HepG2 (cell line): Measurements from ENCODE around the gene DDX23. TPM values are rescaled to one million over a fixed set of nuclear protein-coding genes. Genes with fewer than 3 reads are reported as not detected.

ENCODE experiments used
- ATAC-seq: fragments of 200-7000 bp; cut with Tn5 transposase; 3 replicates; pipeline ENCODE4 v1.9.1; 2020; ENCODE audit warnings: mild to moderate bottlenecking, moderate library complexity
- BruUV-seq: library from RNA; stranded (reverse); fragments of 400-500 nt; replicated peaks from 2 replicates; lab custom pipeline; 2021; lab: Mats Ljungman, UMichigan
- CTCF ChIA-PET: fragments of 300-600 bp; formaldehyde crosslinking; extraction: SDS; loops from one replicate; lab custom pipeline; 2021; ENCODE audit warnings: low total read pairs, inconsistent platforms, low intra/inter-chr PET ratio; lab: Yijun Ruan, JAX
- POLR2A ChIA-PET: fragments of 350-600 bp; sonication (Branson Sonifier 250); formaldehyde crosslinking; loops from one replicate; lab custom pipeline; 2020; ENCODE audit warnings: antibody characterized with exemption, inconsistent platforms; lab: Yijun Ruan, JAX
- DNase-seq: peaks from one replicate; pipeline ENCODE4 v3.0.0-alpha.2; 2015; ENCODE audit warnings: low spot score
- FAIRE-seq: peaks from 3 replicates; lab custom pipeline; 2011; peaks lifted over from hg19 to GRCh38; lab: Jason Lieb, UNC
- H2AFZ ChIP-seq: one replicate; pipeline ENCODE4 v1.6.1; 2011; ENCODE audit warnings: low read length, inconsistent platforms
- H3K27ac ChIP-seq: fragments of 300-600 bp; 3 replicates; pipeline ENCODE4 v1.8.0; 2011; ENCODE audit warnings: mixed run types, mild to moderate bottlenecking, mixed read lengths, low read length, inconsistent platforms; ENCODE audit not compliant: insufficient read depth; ENCODE audit errors: extremely low read length
- H3K27me3 ChIP-seq, 2 experiments: fragments of 200-600 bp in 1 of 2; 2 replicates in 1 of 2; 3 replicates in 1 of 2; pipeline versions ENCODE4 v1.6.0 to v1.8.0; 2011; ENCODE audit warnings: low read length in 2 of 2, mild to moderate bottlenecking in 2 of 2, moderate library complexity in 2 of 2, inconsistent platforms in 1 of 2; ENCODE audit not compliant: insufficient read depth in 2 of 2, control insufficient read depth in 1 of 2
- H3K36me3 ChIP-seq, 2 experiments: fragments of 200-600 bp in 1 of 2; replicated peaks in 1 of 2; 2 replicates in 1 of 2; 3 replicates in 1 of 2; pipeline versions ENCODE4 v1.5.1 to v1.8.0; 2011; ENCODE audit warnings: low read length in 2 of 2, inconsistent platforms in 1 of 2; ENCODE audit not compliant: insufficient read depth in 2 of 2, control insufficient read depth in 1 of 2
- H3K4me1 ChIP-seq: 2 replicates; pipeline ENCODE4 v1.5.1; 2012; ENCODE audit warnings: low read length, inconsistent platforms; ENCODE audit not compliant: insufficient read depth
- H3K4me2 ChIP-seq: 2 replicates; pipeline ENCODE4 v1.6.0; 2011; ENCODE audit warnings: low read depth, low read length, inconsistent platforms
- H3K4me3 ChIP-seq, 3 experiments: fragments of 200-600 bp in 1 of 3; sonication (generic), shearing (Covaris generic) in 1 of 3; replicated peaks in 1 of 3; 2 replicates each; pipeline ENCODE4 v1.5.1; 2011 to 2016; ENCODE audit warnings: low read length in 3 of 3, inconsistent platforms in 2 of 3, low read depth in 2 of 3, mild to moderate bottlenecking in 2 of 3, control low read depth in 1 of 3, mixed read lengths in 1 of 3; ENCODE audit not compliant: insufficient read depth in 1 of 3
- H3K79me2 ChIP-seq: one replicate; pipeline ENCODE4 v1.6.1; 2011; ENCODE audit warnings: low read length, inconsistent platforms; ENCODE audit not compliant: insufficient read depth
- H3K9ac ChIP-seq: 2 replicates; pipeline ENCODE4 v1.6.0; 2011; ENCODE audit warnings: mild to moderate bottlenecking, low read depth, low read length, inconsistent platforms; ENCODE audit not compliant: insufficient read depth
- H3K9me3 ChIP-seq: 2 replicates; pipeline ENCODE4 v1.5.1; 2012; ENCODE audit warnings: mild to moderate bottlenecking, low read length
- H4K20me1 ChIP-seq: 2 replicates; pipeline ENCODE4 v1.6.0; 2011; ENCODE audit warnings: inconsistent platforms, mild to moderate bottlenecking, low read length, moderate library complexity; ENCODE audit not compliant: insufficient read depth
- DMAP1 ChIP-seq: IDR thresholded peaks from 2 replicates; pipeline ENCODE4 v1.6.1; 2016
- HMGXB4 ChIP-seq, 2 experiments: sonication (generic) in 1 of 2; formaldehyde crosslinking in 1 of 2; IDR thresholded peaks; 2 replicates each; pipeline versions ENCODE4 v1.4.0 to v1.6.1; 2018 to 2020; ENCODE audit warnings: missing genetic modification reagents in 2 of 2, borderline replicate concordance in 1 of 2, low read depth in 1 of 2, mild to moderate bottlenecking in 1 of 2, missing biosample characterization in 1 of 2
- KDM5B ChIP-seq: sonication (generic); formaldehyde crosslinking; IDR thresholded peaks from 2 replicates; pipeline ENCODE4 v1.4.0; 2020; ENCODE audit warnings: missing genetic modification reagents, mild to moderate bottlenecking, borderline replicate concordance
- MEIS2 ChIP-seq: sonication (generic); formaldehyde crosslinking; IDR thresholded peaks from 2 replicates; pipeline ENCODE4 v1.9.0; 2021; ENCODE audit warnings: mild to moderate bottlenecking, missing genetic modification reagents
- MLX ChIP-seq: IDR thresholded peaks from 2 replicates; pipeline ENCODE4 v1.6.1; 2016
- NKX3-1 ChIP-seq: sonication (generic); formaldehyde crosslinking; IDR thresholded peaks from 2 replicates; pipeline ENCODE4 v1.5.0; 2020; ENCODE audit warnings: missing genetic modification reagents
- RBAK ChIP-seq: sonication (generic); formaldehyde crosslinking; IDR thresholded peaks from 2 replicates; pipeline ENCODE4 v1.5.1; 2020; ENCODE audit warnings: mild to moderate bottlenecking, missing genetic modification reagents
- ZNF317 ChIP-seq: sonication (generic); formaldehyde crosslinking; IDR thresholded peaks from 2 replicates; pipeline ENCODE4 v1.5.0; 2020; ENCODE audit warnings: mild to moderate bottlenecking, missing genetic modification reagents
- ZNF550 ChIP-seq: sonication (generic); formaldehyde crosslinking; IDR thresholded peaks from 2 replicates; pipeline ENCODE4 v1.4.0; 2020; ENCODE audit warnings: mild to moderate bottlenecking, missing genetic modification reagents, borderline replicate concordance
- ZNF878 ChIP-seq: sonication (generic); formaldehyde crosslinking; IDR thresholded peaks from 2 replicates; pipeline ENCODE4 v1.8.1; 2023; ENCODE audit warnings: mild to moderate bottlenecking, missing genetic modification reagents, moderate library complexity
- ZSCAN29 ChIP-seq: sonication (generic); formaldehyde crosslinking; conservative IDR thresholded peaks from 2 replicates; pipeline ENCODE4 v1.4.0; 2020; ENCODE audit warnings: mild to moderate bottlenecking, missing genetic modification reagents
- WGBS: methylation state at CpG from one replicate; pipeline ENCODE4 v1.1.6; 2017; ENCODE audit warnings: low lambda C conversion rate; 5-methylcytosine and 5-hydroxymethylcytosine counted together
- in situ Hi-C: cut with HindIII; loops from 2 replicates; pipeline ENCODE4 v1.10.0; 2017; ENCODE audit warnings: low pct_unique_long_range_greater_than_20kb; ENCODE audit not compliant: extremely low pct_ligation_motif_present
- intact Hi-C: fragments of 100-400 bp; cut with micrococcal nuclease; formaldehyde crosslinking; loops from one replicate; pipeline ENCODE4 v1.10.0; 2022; ENCODE audit not compliant: unreplicated experiment
- polyA plus RNA-seq, 8 experiments: library from polyadenylated mRNA; depleted of rRNA in 3 of 8; stranded (reverse) in 7 of 8; unstranded in 1 of 8; fragments of >200 nt; fragmentation: Illumina TruSeq in 4 of 8; extraction: Trizol in 4 of 8; gene quantifications; 2 replicates each; pipeline versions ENCODE4 v1.2.1 to v1.2.3, GENCODE V29; 2011 to 2016; ENCODE audit warnings: low read depth in 4 of 8, missing spikeins in 1 of 8, mixed read lengths in 1 of 8; ENCODE audit not compliant: insufficient read depth in 1 of 8
- total RNA-seq, 5 experiments: library from RNA; depleted of rRNA; stranded (reverse); fragments of >200 nt; fragmentation: Illumina TruSeq; extraction: Trizol; gene quantifications; 2 replicates each; pipeline ENCODE4 v1.2.3, GENCODE V29; 2016; ENCODE audit warnings: low read depth in 1 of 5
- TF ChIP-seq, protein P1 (sequence below): IDR thresholded peaks from 2 replicates; pipeline ENCODE4 v1.6.1; 2012; ENCODE audit warnings: low read depth, low read length, improper control_type of control experiment
- TF ChIP-seq, protein P2 (sequence below): sonication (generic); formaldehyde crosslinking; IDR thresholded peaks from 2 replicates; pipeline ENCODE4 v1.5.0; 2020; ENCODE audit warnings: mild to moderate bottlenecking, missing genetic modification reagents, borderline replicate concordance

Gene DDX23
- total and polyA plus RNA-seq, 2 of the 13 experiments (the other 11 are each of a cell fraction or from before 2014, with no cell fraction given) = 35.7 to 90.0 TPM

GRCh38 chr12:48826209-48826855, 25.6 kb downstream of the DDX23 start:
- no peak overlapping the region for H3K9ac ChIP-seq
- H3K4me2 ChIP-seq = no peak overlapping the region
- in situ Hi-C loops = no loop called here
- no TSS peak for BruUV-seq
- ATAC-seq (no peak; the same call in 2 of the 3 replicates), DNase-seq (no peak), FAIRE-seq (no peak)
- ChIA-PET CTCF (no interaction called here), POLR2A (interaction anchor here (1.2 kb wide), 1 partner anchor 11 kb away, joined by 4 read pairs; no protein-coding TSS in a partner anchor)
- no peak overlapping the region for H3K4me3 ChIP-seq
- H3K36me3 ChIP-seq = peaks cover 13 to 20% of the 10 kb centered on the region in 2 experiments
- 53% methylated on average over 10 of the region's 15 CpGs for WGBS
- no peaks in the 10 kb centered on the region for H3K9me3 ChIP-seq
- no peak overlapping the region for H3K27ac ChIP-seq
- no peaks in the 10 kb centered on the region; the same call in 1 of the 2 replicates for H4K20me1 ChIP-seq
- intact Hi-C loops = no loop called here
- no peaks in the 10 kb centered on the region for H3K4me1 ChIP-seq
- H3K79me2 ChIP-seq = no peaks in the 10 kb centered on the region
- H2AFZ ChIP-seq = no peak overlapping the region
- peaks cover 4 to 44% of the 10 kb centered on the region in 2 experiments; a peak in 4 of 5 replicates for H3K27me3 ChIP-seq
- no peak for TF ChIP-seq MEIS2
- TF ChIP-seq, protein P1, sequence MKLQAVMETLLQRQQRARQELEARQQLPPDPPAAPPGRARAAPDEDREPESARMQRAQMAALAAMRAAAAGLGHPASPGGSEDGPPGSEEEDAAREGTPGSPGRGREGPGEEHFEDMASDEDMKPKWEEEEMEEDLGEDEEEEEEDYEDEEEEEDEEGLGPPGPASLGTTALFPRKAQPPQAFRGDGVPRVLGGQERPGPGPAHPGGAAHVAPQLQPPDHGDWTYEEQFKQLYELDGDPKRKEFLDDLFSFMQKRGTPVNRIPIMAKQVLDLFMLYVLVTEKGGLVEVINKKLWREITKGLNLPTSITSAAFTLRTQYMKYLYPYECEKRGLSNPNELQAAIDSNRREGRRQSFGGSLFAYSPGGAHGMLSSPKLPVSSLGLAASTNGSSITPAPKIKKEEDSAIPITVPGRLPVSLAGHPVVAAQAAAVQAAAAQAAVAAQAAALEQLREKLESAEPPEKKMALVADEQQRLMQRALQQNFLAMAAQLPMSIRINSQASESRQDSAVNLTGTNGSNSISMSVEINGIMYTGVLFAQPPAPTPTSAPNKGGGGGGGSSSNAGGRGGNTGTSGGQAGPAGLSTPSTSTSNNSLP = no peak
- no peak for TF ChIP-seq KDM5B (CRISPR knock-in tag)
- TF ChIP-seq NKX3-1 (CRISPR knock-in tag) = no peak
- TF ChIP-seq ZSCAN29 (CRISPR knock-in tag) = no peak
- no peak for TF ChIP-seq ZNF317 (CRISPR knock-in tag)
- TF ChIP-seq ZNF550 (CRISPR knock-in tag) = no peak
- TF ChIP-seq ZNF878 (CRISPR knock-in tag) = no peak
- TF ChIP-seq, protein P2, sequence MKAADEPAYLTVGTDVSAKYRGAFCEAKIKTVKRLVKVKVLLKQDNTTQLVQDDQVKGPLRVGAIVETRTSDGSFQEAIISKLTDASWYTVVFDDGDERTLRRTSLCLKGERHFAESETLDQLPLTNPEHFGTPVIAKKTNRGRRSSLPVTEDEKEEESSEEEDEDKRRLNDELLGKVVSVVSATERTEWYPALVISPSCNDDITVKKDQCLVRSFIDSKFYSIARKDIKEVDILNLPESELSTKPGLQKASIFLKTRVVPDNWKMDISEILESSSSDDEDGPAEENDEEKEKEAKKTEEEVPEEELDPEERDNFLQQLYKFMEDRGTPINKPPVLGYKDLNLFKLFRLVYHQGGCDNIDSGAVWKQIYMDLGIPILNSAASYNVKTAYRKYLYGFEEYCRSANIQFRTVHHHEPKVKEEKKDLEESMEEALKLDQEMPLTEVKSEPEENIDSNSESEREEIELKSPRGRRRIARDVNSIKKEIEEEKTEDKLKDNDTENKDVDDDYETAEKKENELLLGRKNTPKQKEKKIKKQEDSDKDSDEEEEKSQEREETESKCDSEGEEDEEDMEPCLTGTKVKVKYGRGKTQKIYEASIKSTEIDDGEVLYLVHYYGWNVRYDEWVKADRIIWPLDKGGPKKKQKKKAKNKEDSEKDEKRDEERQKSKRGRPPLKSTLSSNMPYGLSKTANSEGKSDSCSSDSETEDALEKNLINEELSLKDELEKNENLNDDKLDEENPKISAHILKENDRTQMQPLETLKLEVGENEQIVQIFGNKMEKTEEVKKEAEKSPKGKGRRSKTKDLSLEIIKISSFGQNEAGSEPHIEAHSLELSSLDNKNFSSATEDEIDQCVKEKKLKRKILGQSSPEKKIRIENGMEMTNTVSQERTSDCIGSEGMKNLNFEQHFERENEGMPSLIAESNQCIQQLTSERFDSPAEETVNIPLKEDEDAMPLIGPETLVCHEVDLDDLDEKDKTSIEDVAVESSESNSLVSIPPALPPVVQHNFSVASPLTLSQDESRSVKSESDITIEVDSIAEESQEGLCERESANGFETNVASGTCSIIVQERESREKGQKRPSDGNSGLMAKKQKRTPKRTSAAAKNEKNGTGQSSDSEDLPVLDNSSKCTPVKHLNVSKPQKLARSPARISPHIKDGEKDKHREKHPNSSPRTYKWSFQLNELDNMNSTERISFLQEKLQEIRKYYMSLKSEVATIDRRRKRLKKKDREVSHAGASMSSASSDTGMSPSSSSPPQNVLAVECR (CRISPR knock-in tag) = no peak
- TF ChIP-seq DMAP1 = no peak
- TF ChIP-seq RBAK (CRISPR knock-in tag) = no peak
- TF ChIP-seq HMGXB4 (CRISPR knock-in tag; IDR thresholded peaks at IDR 0.05; ENCODE audit: borderline replicate concordance in 1 of 2, low read depth in 1 of 2) = no peak
- TF ChIP-seq MLX = no peak
